ENCODE data around the gene STT3B.

- TF ChIP-seq CTCF (conservative IDR thresholded peaks at IDR 0.05; ENCODE audit: low read depth, low read length) (no peak), EZH2 (IDR thresholded peaks at IDR 0.05; ENCODE audit: low read length, unreplicated experiment) (no peak)
These were observed 33.9 kb upstream of the STT3B start for GRCh38 chr3:31498791-31499190.
